ENCODE results near the gene RAB21.

Gene RAB21

GRCh38 chr12:71721783-71722505, 32.7 kb upstream of the RAB21 start:
- no peak for TF ChIP-seq CTCF (IDR thresholded peaks at IDR 0.05; ENCODE audit: extremely low read depth, insufficient read depth, missing control alignments)
- DNase-seq (ENCODE audit: low spot score), result no peak
- in situ Hi-C loops (cut with MboI; ENCODE audit: low pct_unique_long_range_greater_than_20kb, low sequenced_read_pairs, unreplicated experiment), result no loop called here

- in situ Hi-C loops (cut with MboI; ENCODE audit: low pct_unique_long_range_greater_than_20kb, low sequenced_read_pairs, unreplicated experiment), result loop anchor here (25.0 kb wide), 1 partner anchor 313 kb away; no protein-coding TSS in a partner anchor
- no peak for DNase-seq (ENCODE audit: low spot score)
- no peak for TF ChIP-seq CTCF (IDR thresholded peaks at IDR 0.05; ENCODE audit: extremely low read depth, insufficient read depth, missing control alignments)
Measured at GRCh38 chr12:71725011-71725410, 29.7 kb upstream of the RAB21 start.

- no peak for DNase-seq (ENCODE audit: low spot score)
- TF ChIP-seq CTCF (IDR thresholded peaks at IDR 0.05; ENCODE audit: extremely low read depth, insufficient read depth, missing control alignments), result no peak
- in situ Hi-C loops (cut with MboI; ENCODE audit: low pct_unique_long_range_greater_than_20kb, low sequenced_read_pairs, unreplicated experiment), result loop anchor here (25.0 kb wide), 1 partner anchor 314 kb away; no protein-coding TSS in a partner anchor
Measured at GRCh38 chr12:71726548-71726947, 28.1 kb upstream of the RAB21 start.

GRCh38 chr12:71727958-71728357, 26.7 kb upstream of the RAB21 start:
- no peak for DNase-seq (ENCODE audit: low spot score)
- in situ Hi-C loops (cut with MboI; ENCODE audit: low pct_unique_long_range_greater_than_20kb, low sequenced_read_pairs, unreplicated experiment), result loop anchor here (25.0 kb wide), 1 partner anchor 316 kb away; no protein-coding TSS in a partner anchor
- TF ChIP-seq CTCF (IDR thresholded peaks at IDR 0.05; ENCODE audit: extremely low read depth, insufficient read depth, missing control alignments), result no peak

- in situ Hi-C loops (cut with MboI; ENCODE audit: low pct_unique_long_range_greater_than_20kb, low sequenced_read_pairs, unreplicated experiment), result loop anchor here (25.0 kb wide), 1 partner anchor 319 kb away; no protein-coding TSS in a partner anchor
- no peak for DNase-seq (ENCODE audit: low spot score)
- TF ChIP-seq CTCF (IDR thresholded peaks at IDR 0.05; ENCODE audit: extremely low read depth, insufficient read depth, missing control alignments), result no peak
Measured at GRCh38 chr12:71730936-71731335, 23.7 kb upstream of the RAB21 start.

GRCh38 chr12:71731439-71732356, 23.0 kb upstream of the RAB21 start:
- TF ChIP-seq CTCF (IDR thresholded peaks at IDR 0.05; ENCODE audit: extremely low read depth, insufficient read depth, missing control alignments), result no peak
- in situ Hi-C loops (cut with MboI; ENCODE audit: low pct_unique_long_range_greater_than_20kb, low sequenced_read_pairs, unreplicated experiment), result loop anchor here (25.0 kb wide), 1 partner anchor 319 kb away; no protein-coding TSS in a partner anchor
- no peak for DNase-seq (ENCODE audit: low spot score)
